Activated B cell treated with CpG ODN at 0.5 μM for 24 hours (primary cell): ENCODE measurements around the gene OCA2. TPM values are rescaled to one million over a fixed set of nuclear protein-coding genes. Genes with fewer than 3 reads are reported as not detected.
"Not testable (repeated sequence)": the region's sequence is repeated elsewhere in the genome, so short reads cannot be mapped to it uniquely, and the experiment has no call there.

ENCODE experiments used
- ATAC-seq: fragments of 200-7000 bp; cut with Tn5 transposase; one replicate; pipeline ENCODE4 v1.10.0; 2021; ENCODE audit warnings: low read depth, mild to moderate bottlenecking, moderate library complexity
- CTCF ChIA-PET: fragments of 350-600 bp; sonication (Branson Sonifier 250); formaldehyde crosslinking; loops from one replicate; lab custom pipeline; 2021; ENCODE audit warnings: antibody characterized with exemption; lab: Charles Lee
- POLR2A ChIA-PET: fragments of 350-600 bp; sonication (Branson Sonifier 250); formaldehyde crosslinking; loops from one replicate; lab custom pipeline; 2021; ENCODE audit warnings: antibody characterized with exemption; lab: Charles Lee
- DNase-seq: peaks from one replicate; pipeline ENCODE4 v3.0.0; 2022
- H3K27ac Mint-ChIP-seq: one replicate; pipeline ENCODE4 v1.8.0; 2020; ENCODE audit warnings: mixed read lengths
- H3K27me3 Mint-ChIP-seq: one replicate; pipeline ENCODE4 v1.8.0; 2021; ENCODE audit warnings: mixed read lengths
- H3K36me3 Mint-ChIP-seq: one replicate; pipeline ENCODE4 v1.8.0; 2021; ENCODE audit warnings: low read depth, mixed read lengths
- H3K4me1 Mint-ChIP-seq: one replicate; pipeline ENCODE4 v1.8.0; 2021; ENCODE audit warnings: mixed read lengths
- H3K4me3 Mint-ChIP-seq: one replicate; pipeline ENCODE4 v1.8.0; 2020; ENCODE audit warnings: mild to moderate bottlenecking, mixed read lengths
- H3K9me3 Mint-ChIP-seq: one replicate; pipeline ENCODE4 v1.8.0; 2020; ENCODE audit warnings: mixed read lengths
- CTCF ChIP-seq: fragments of 200-600 bp; IDR thresholded peaks from one replicate; pipeline ENCODE4 v1.8.0; 2022; ENCODE audit warnings: antibody characterized with exemption, mild to moderate bottlenecking
- intact Hi-C: fragments of 100-400 bp; cut with micrococcal nuclease; formaldehyde crosslinking; loops from one replicate; pipeline ENCODE4 v1.15.1; 2024
- total RNA-seq: library from RNA; stranded (reverse); gene quantifications from 2 replicates; pipeline ENCODE4 v1.2.3, GENCODE V29; 2022

The OCA2 gene
- total RNA-seq, 1 donor from 2014 or later, result not detected

- ChIA-PET CTCF (no interaction called here), POLR2A (no interaction called here)
- ATAC-seq (no peak), DNase-seq (no peak)
- Mint-ChIP-seq H3K27ac (no peak overlapping the region), H3K9me3 (peaks cover 6% of the 10 kb centered on the region), H3K4me3 (no peak overlapping the region), H3K27me3 (no peaks in the 10 kb centered on the region), H3K36me3 (no peaks in the 10 kb centered on the region), H3K4me1 (no peaks in the 10 kb centered on the region)
- intact Hi-C loops, result no loop called here
- no peak for TF ChIP-seq CTCF
These were observed 245.3 kb downstream of the OCA2 start for GRCh38 chr15:27853624-27854455.

DNA sequence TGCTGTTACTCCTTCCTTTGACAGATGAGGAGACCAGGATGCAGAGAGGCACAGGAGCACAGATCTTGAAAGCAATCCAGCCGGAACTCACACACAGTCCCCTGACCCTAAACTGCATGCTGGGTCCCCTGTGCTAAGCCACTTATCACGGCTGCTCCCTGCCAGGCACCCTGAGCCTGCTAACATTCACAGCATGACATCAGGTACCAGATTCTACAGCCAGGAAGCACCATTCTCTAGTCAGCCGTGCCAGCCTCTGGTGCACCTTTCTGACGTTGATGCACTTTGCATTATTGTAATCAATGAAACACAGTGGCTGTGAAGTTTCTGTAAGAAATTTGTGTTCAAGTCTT, 247.3 kb downstream of the OCA2 start:
- intact Hi-C loops, result no loop called here
- CTCF ChIA-PET, result no interaction called here
- DNase-seq (no peak), ATAC-seq (no peak)
- no peak for TF ChIP-seq CTCF
- Mint-ChIP-seq H3K4me1 (no peaks in the 10 kb centered on the region), H3K27me3 (no peaks in the 10 kb centered on the region), H3K27ac (no peak overlapping the region), H3K4me3 (no peak overlapping the region), H3K36me3 (no peaks in the 10 kb centered on the region), H3K9me3 (peaks cover 2% of the 10 kb centered on the region)
- POLR2A ChIA-PET, result no interaction called here

- H3K36me3 Mint-ChIP-seq, result no peaks in the 10 kb centered on the region
- intact Hi-C loops, result no loop called here
These were observed 247.9 kb downstream of the OCA2 start for GRCh38 chr15:27850981-27851857.

DNA sequence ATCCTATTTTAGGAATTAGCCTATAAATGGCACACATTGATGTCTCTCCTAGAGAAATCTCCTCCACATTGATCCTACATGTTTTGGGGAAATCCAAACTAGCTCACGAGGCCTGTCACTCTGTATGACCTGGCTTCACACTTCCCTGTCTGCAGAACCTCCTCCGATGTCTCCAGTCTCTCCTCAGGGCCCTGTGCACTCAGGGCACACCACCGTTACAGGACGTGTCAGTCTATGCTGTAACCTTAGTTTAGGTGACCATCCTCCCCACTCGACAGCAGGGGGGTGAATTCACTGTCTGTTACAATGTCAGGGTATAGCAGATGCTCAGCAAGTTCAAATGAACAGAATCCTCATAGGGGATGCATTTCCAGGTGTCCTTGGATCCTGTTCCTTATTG, 249.1 kb downstream of the OCA2 start:
- no peak overlapping the region for H3K4me3 Mint-ChIP-seq

More at GRCh38 chr15:27850981-27851857, 247.9 kb downstream of the OCA2 start:
- Mint-ChIP-seq H3K4me3 (no peak overlapping the region), H3K4me1 (no peaks in the 10 kb centered on the region), H3K9me3 (no peaks in the 10 kb centered on the region), H3K27ac (no peak overlapping the region), H3K27me3 (no peaks in the 10 kb centered on the region)
- ATAC-seq, result no peak
- CTCF ChIA-PET, result no interaction called here
- TF ChIP-seq CTCF, result no peak
- DNase-seq, result no peak
- POLR2A ChIA-PET, result no interaction called here

GRCh38 chr15:27848936-27849335, 250.2 kb downstream of the OCA2 start:
- H3K27me3 Mint-ChIP-seq, H3K4me1 Mint-ChIP-seq, H3K4me3 Mint-ChIP-seq, H3K9me3 Mint-ChIP-seq, CTCF ChIA-PET, POLR2A ChIA-PET, H3K36me3 Mint-ChIP-seq, DNase-seq, H3K27ac Mint-ChIP-seq, intact Hi-C loops, ATAC-seq: not testable (repeated sequence)

More for the DNA sequence above, 249.1 kb downstream of the OCA2 start:
- intact Hi-C loops, result no loop called here
- DNase-seq (no peak), ATAC-seq (no peak)
- Mint-ChIP-seq H3K9me3 (no peaks in the 10 kb centered on the region), H3K27me3 (no peaks in the 10 kb centered on the region), H3K4me1 (no peaks in the 10 kb centered on the region), H3K27ac (no peak overlapping the region), H3K36me3 (no peaks in the 10 kb centered on the region)
- CTCF ChIA-PET, result no interaction called here
- POLR2A ChIA-PET, result no interaction called here
- TF ChIP-seq CTCF, result no peak
